Activated naive CD8-positive, alpha-beta T cell treated with anti-CD3 and anti-CD28 coated beads, Interleukin-2, amount 10 ng/mL, durations not matched to agents 7 days and 5 days (primary cell): Measurements from ENCODE around the gene ARF1. TPM values are rescaled to one million over a fixed set of nuclear protein-coding genes. Genes with fewer than 3 reads are reported as not detected.

ENCODE experiments used
- ATAC-seq: fragments of 150-1000 bp; cut with Tn5 transposase; one replicate; pipeline ENCODE4 v1.10.0; 2021; ENCODE audit warnings: low read depth, moderate library complexity
- POLR2A ChIA-PET: fragments of 350-600 bp; sonication (Branson Sonifier 250); formaldehyde crosslinking; loops from one replicate; lab custom pipeline; 2021; ENCODE audit warnings: antibody characterized with exemption; lab: Charles Lee
- DNase-seq: peaks from one replicate; pipeline ENCODE4 v3.0.0; 2021
- H3K27ac Mint-ChIP-seq: one replicate; pipeline ENCODE4 v1.8.0; 2022; ENCODE audit warnings: mild to moderate bottlenecking, mixed read lengths
- H3K27me3 Mint-ChIP-seq: one replicate; pipeline ENCODE4 v1.8.0; 2022; ENCODE audit warnings: mild to moderate bottlenecking, moderate library complexity, mixed read lengths
- H3K36me3 Mint-ChIP-seq: one replicate; pipeline ENCODE4 v1.8.0; 2021; ENCODE audit warnings: mild to moderate bottlenecking, mixed read lengths
- H3K4me1 Mint-ChIP-seq: one replicate; pipeline ENCODE4 v1.8.0; 2021; ENCODE audit warnings: mixed read lengths
- H3K4me3 Mint-ChIP-seq: one replicate; pipeline ENCODE4 v1.8.0; 2022; ENCODE audit warnings: mild to moderate bottlenecking, moderate library complexity, mixed read lengths
- H3K9me3 Mint-ChIP-seq: one replicate; pipeline ENCODE4 v1.8.0; 2021; ENCODE audit warnings: mixed read lengths
- total RNA-seq, 2 experiments: library from RNA; stranded (reverse); gene quantifications; one replicate each; pipeline ENCODE4 v1.2.3, GENCODE V29; 2021

ARF1 gene
- total RNA-seq, 2 experiments from 2014 or later, result 266 to 284 TPM

GRCh38 chr1:228070173-228070572 lies 12.3 kb upstream of the ARF1 start:
- POLR2A ChIA-PET, result no interaction called here
- Mint-ChIP-seq H3K27ac (no peak overlapping the region), H3K36me3 (no peaks in the 10 kb centered on the region), H3K27me3 (peaks cover 14% of the 10 kb centered on the region), H3K9me3 (no peaks in the 10 kb centered on the region), H3K4me3 (no peak overlapping the region), H3K4me1 (peaks cover 1% of the 10 kb centered on the region)
- no peak for DNase-seq
- ATAC-seq, result no peak

DNA sequence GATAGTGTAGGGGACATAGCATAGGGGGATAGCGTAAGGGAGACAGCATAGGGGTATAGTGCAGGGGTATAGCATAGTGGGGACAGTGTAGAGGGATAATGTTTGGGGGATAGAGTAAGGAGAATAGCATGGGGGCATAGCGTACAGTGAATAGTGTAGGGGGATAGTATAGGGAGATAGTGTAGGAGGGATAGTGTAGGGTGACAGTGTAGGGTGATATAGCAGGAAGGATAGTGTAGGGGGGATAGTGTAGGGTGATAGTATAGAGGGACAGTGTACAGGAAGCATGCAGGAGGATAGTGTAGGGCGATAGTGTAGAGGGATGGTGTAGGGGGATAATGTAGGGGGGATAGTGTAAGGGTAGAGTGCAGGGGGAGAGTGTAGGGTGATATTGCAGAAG lies 11.7 kb upstream of the ARF1 start:
- ATAC-seq, result no peak
- peaks cover 14% of the 10 kb centered on the region for H3K27me3 Mint-ChIP-seq
- POLR2A ChIA-PET, result no interaction called here

DNA sequence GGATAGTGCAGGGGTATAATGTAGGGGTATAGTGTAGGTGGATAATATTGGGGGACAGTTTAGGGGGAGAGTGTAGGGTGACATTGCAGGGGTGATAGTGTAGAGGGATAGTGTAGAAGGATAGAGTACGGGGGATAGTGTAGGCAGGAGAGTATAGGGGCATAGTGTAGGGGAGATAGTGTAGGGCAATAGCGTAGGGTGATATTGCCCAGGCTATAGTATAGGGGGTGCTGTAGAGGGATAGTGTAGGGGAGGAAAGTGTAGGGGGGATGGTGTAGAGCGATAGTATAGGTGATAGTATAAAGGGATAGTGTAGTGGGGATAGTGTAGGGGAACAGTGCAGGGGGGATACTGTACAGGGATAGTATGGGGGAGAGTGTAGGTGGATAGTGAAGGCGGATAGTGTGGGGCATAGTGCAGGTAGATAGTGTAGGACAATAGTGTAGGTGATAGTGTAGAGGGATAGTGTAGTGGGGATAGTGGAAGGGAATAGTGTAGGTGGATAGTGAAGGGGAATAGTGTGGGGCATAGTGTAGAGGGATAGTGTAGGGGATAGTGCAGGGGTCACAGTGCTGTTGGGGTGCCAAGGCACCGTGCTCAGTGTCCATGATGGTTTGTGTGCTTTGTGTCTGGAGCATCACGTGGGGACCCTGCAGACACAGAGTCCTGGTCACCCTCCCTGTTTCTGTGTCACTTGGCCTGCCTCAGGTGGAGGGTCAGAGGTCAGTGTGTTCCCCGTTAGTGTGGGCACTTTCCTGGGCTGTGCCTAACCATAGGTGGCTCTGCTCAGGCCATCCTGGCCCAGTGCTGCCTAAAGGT lies 10.5 kb upstream of the ARF1 start:
- Mint-ChIP-seq H3K4me1 (peaks cover 2% of the 10 kb centered on the region), H3K36me3 (no peaks in the 10 kb centered on the region), H3K4me3 (no peak overlapping the region), H3K27me3 (peaks cover 7% of the 10 kb centered on the region), H3K27ac (no peak overlapping the region), H3K9me3 (no peaks in the 10 kb centered on the region)
- ATAC-seq, result peak; percentile 22
- no peak for DNase-seq
- POLR2A ChIA-PET, result no interaction called here

More for the DNA sequence above, 11.7 kb upstream of the ARF1 start:
- H3K36me3 Mint-ChIP-seq, result no peaks in the 10 kb centered on the region
- DNase-seq, result no peak
- H3K4me1 Mint-ChIP-seq, result peaks cover 2% of the 10 kb centered on the region
- no peak overlapping the region for H3K4me3 Mint-ChIP-seq
- H3K27ac Mint-ChIP-seq, result no peak overlapping the region
- H3K9me3 Mint-ChIP-seq, result no peaks in the 10 kb centered on the region

GRCh38 chr1:228072658-228073043 lies 9.9 kb upstream of the ARF1 start:
- H3K9me3 Mint-ChIP-seq, result no peaks in the 10 kb centered on the region
- POLR2A ChIA-PET, result no interaction called here

GRCh38 chr1:228073061-228073856 lies 9.2 kb upstream of the ARF1 start:
- POLR2A ChIA-PET, result no interaction called here
- no peaks in the 10 kb centered on the region for H3K9me3 Mint-ChIP-seq
- H3K27ac Mint-ChIP-seq, result no peak overlapping the region
- no peak for ATAC-seq
- peaks cover 4% of the 10 kb centered on the region for H3K27me3 Mint-ChIP-seq
- no peaks in the 10 kb centered on the region for H3K36me3 Mint-ChIP-seq
- no peak overlapping the region for H3K4me3 Mint-ChIP-seq
- DNase-seq, result no peak
- peaks cover 2% of the 10 kb centered on the region for H3K4me1 Mint-ChIP-seq

More at GRCh38 chr1:228072658-228073043, 9.9 kb upstream of the ARF1 start:
- H3K27me3 Mint-ChIP-seq, result peaks cover 4% of the 10 kb centered on the region
- H3K27ac Mint-ChIP-seq, result no peak overlapping the region
- DNase-seq (no peak), ATAC-seq (no peak)
- H3K4me3 Mint-ChIP-seq, result no peak overlapping the region
- peaks cover 2% of the 10 kb centered on the region for H3K4me1 Mint-ChIP-seq
- H3K36me3 Mint-ChIP-seq, result no peaks in the 10 kb centered on the region

DNA sequence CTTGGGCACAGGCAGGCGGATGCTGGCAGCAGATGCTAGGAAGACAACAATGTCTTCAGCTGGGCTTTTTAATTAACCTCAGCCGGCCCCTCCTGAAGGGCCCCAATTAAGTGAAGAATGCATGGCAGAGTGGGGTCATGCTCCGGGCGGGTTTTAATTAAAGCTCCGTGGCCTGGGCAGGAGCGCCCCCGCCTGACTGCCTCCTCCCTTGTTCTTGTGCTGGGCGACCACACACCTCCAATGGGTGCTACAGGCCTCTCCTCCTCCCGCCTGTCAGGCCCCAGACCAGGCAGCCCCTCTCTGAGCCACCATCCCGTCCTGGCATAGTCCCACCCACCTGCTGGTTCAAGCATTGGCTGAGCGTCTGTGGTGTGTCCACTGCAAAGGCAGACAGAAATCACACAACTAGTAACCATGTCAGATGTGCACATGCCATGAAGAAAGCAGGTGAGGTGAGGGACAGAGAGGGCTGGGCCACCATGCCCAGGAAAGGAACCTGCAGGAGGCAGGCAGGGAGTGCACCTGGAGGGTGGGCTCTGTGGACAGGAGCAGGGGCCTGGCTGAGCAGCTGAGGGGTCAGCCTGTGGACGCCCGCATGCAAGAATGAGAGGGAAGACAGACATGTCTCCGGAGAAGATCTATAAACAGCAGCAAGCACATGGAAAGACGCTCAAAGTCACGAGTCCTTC lies 8.5 kb upstream of the ARF1 start:
- peaks cover 4% of the 10 kb centered on the region for H3K27me3 Mint-ChIP-seq
- no peaks in the 10 kb centered on the region for H3K9me3 Mint-ChIP-seq
- DNase-seq, result peak; percentile 39
- H3K36me3 Mint-ChIP-seq, result no peaks in the 10 kb centered on the region
- no peak for ATAC-seq
- peaks cover 2% of the 10 kb centered on the region for H3K4me1 Mint-ChIP-seq
- POLR2A ChIA-PET, result no interaction called here
- no peak overlapping the region for H3K4me3 Mint-ChIP-seq
- H3K27ac Mint-ChIP-seq, result no peak overlapping the region

DNA sequence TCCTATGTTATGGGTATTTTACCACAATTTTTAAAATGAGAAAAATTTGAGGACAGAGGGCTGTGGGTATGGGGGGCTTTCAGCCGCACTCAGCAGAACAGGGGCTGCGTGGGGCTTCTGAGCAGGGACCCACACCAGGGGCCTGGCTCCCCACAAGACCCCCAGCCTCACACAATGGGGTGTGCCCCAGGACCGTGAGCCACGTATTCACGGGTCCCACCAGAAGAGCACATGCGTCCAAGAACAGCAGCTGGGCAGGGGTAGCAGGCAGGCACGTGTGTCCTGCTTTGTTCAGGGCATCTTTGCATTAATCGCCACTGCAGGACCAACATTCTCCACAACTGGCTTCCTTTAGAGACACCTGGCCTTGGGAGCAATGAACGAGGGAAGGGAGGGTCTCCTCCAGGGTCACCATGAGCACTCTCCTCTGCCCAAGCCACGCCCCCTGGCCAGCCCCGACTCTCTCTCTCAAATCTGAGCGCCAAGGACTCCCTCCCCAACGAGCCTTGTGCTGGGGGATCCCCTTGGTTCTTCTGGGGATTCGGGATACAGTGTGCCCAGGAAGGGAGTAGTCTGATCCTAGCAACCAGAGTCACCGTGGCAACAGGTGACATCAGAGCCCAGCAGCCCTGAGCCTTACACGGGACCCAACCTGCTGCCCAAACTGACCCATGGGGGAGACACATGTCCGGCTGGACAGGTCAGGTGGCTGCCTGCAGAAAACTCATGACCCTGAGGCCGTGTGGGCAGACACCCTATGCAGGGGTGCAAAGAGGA lies 7.4 kb upstream of the ARF1 start:
- no peaks in the 10 kb centered on the region for H3K9me3 Mint-ChIP-seq
- POLR2A ChIA-PET, result no interaction called here
- DNase-seq, result no peak

GRCh38 chr1:228075801-228076271 lies 6.7 kb upstream of the ARF1 start:
- Mint-ChIP-seq H3K27ac (no peak overlapping the region), H3K4me1 (peaks cover 4% of the 10 kb centered on the region), H3K9me3 (no peaks in the 10 kb centered on the region), H3K36me3 (no peaks in the 10 kb centered on the region), H3K27me3 (peaks cover 4% of the 10 kb centered on the region), H3K4me3 (no peak overlapping the region)
- ATAC-seq, result no peak
- POLR2A ChIA-PET, result no interaction called here
- no peak for DNase-seq

More for the DNA sequence above, 7.4 kb upstream of the ARF1 start:
- Mint-ChIP-seq H3K27me3 (peaks cover 4% of the 10 kb centered on the region), H3K27ac (no peak overlapping the region), H3K4me3 (no peak overlapping the region), H3K4me1 (peaks cover 4% of the 10 kb centered on the region), H3K36me3 (no peaks in the 10 kb centered on the region)
- no peak for ATAC-seq

DNA sequence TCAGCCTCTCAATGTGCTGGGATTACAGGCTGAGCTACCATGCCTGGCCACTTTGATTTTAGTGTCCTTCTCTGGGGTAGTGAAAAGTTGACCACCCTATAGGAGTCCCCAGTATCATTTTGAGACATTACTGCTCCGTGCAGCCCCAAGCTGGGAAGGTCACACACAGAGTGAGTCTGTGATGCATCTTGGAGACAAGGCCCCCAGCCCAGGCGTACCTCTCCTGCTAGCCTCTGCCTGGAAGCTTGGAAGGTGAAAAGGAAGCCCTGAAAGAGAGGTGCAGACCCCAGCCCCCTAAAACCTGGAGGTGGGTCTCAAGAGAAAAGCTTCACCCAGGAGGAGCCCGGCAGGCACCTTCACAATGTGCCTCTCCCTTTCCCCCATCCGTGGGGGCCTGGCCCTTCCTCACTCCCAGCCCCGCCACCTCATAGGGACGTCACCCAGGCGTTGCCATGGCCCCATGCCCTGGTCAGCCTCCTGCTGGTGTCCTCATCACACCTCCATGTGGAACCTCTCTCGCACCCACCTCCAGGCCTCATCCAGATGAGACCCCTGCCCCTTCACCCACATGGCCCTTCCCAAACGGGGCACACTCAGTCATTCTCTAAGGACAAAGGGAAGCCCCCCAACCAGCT lies 5.6 kb upstream of the ARF1 start:
- ATAC-seq (no peak), DNase-seq (no peak)
- Mint-ChIP-seq H3K27ac (no peak overlapping the region), H3K9me3 (no peaks in the 10 kb centered on the region), H3K4me1 (peaks cover 7% of the 10 kb centered on the region), H3K27me3 (peaks cover under 1% of the 10 kb centered on the region), H3K36me3 (no peaks in the 10 kb centered on the region), H3K4me3 (no peak overlapping the region)
- POLR2A ChIA-PET, result no interaction called here

GRCh38 chr1:228077565-228078330 lies 4.8 kb upstream of the ARF1 start:
- H3K27ac Mint-ChIP-seq, result no peak overlapping the region
- no peak overlapping the region for H3K4me3 Mint-ChIP-seq
- H3K4me1 Mint-ChIP-seq, result peaks cover 7% of the 10 kb centered on the region
- no peaks in the 10 kb centered on the region for H3K27me3 Mint-ChIP-seq
- no peak for ATAC-seq
- H3K9me3 Mint-ChIP-seq, result no peaks in the 10 kb centered on the region
- H3K36me3 Mint-ChIP-seq, result no peaks in the 10 kb centered on the region
- POLR2A ChIA-PET, result no interaction called here
- no peak for DNase-seq

DNA sequence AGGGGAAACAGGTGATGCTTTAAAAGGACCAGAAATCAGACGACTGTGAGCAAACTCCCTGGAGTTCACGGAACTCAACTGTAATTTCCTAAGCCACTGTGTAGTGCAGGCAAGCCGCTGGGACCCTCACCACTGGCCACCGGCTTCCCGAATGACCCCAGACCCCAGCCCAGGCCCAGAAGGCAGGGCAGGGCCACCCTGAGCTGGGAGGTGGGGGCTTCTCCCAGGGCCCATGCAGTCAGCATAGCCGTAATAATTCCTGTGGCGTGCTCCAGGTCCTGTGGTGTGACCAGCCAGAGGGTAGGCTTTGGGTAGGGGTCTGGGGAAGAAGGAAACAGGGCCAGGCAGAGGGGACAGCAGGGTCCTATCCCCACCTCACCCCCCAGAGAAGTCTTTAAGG lies 3.5 kb upstream of the ARF1 start:
- ATAC-seq, result no peak
- Mint-ChIP-seq H3K27ac (peak overlapping the region; percentile 1), H3K36me3 (peaks cover 8% of the 10 kb centered on the region), H3K4me1 (peaks cover 13% of the 10 kb centered on the region), H3K9me3 (no peaks in the 10 kb centered on the region), H3K27me3 (no peaks in the 10 kb centered on the region), H3K4me3 (no peak overlapping the region)
- POLR2A ChIA-PET, result interaction anchor here (1.0 kb wide), 1 partner anchor 25 kb away, joined by 3 read pairs; the partner anchor contains the start of gene C1orf35
- DNase-seq, result no peak
